GM19240 (cell line): ENCODE results near the gene MRGPRD.
"Not testable (repeated sequence)": the region's sequence is repeated elsewhere in the genome, so short reads cannot be mapped to it uniquely, and the experiment has no call there.

Experiments used
- DNase-seq: peaks from one replicate; pipeline ENCODE4 v3.0.0; 2011; ENCODE audit warnings: low spot score; ENCODE audit not compliant: insufficient read length

MRGPRD gene

GRCh38 chr11:69006816-69007215 lies 26.0 kb upstream of the MRGPRD start:
- DNase-seq, result no peak

- no peak for DNase-seq
These were observed 25.0 kb upstream of the MRGPRD start for GRCh38 chr11:69005631-69006368.

GRCh38 chr11:69005183-69005630 lies 24.4 kb upstream of the MRGPRD start:
- no peak for DNase-seq

GRCh38 chr11:69004411-69005182 lies 23.8 kb upstream of the MRGPRD start:
- no peak for DNase-seq

- no peak for DNase-seq
These were observed 23.1 kb upstream of the MRGPRD start for GRCh38 chr11:69003866-69004367.

- no peak for DNase-seq
These were observed 22.6 kb upstream of the MRGPRD start for GRCh38 chr11:69003301-69003865.

- DNase-seq, result no peak
These were observed 21.9 kb upstream of the MRGPRD start for GRCh38 chr11:69002570-69003231.

GRCh38 chr11:69002110-69002569 lies 21.4 kb upstream of the MRGPRD start:
- no peak for DNase-seq

- DNase-seq, result no peak
These were observed 20.7 kb upstream of the MRGPRD start for GRCh38 chr11:69001243-69002081.

- no peak for DNase-seq
These were observed 20.1 kb upstream of the MRGPRD start for GRCh38 chr11:69000831-69001242.

GRCh38 chr11:69000391-69000790 lies 19.6 kb upstream of the MRGPRD start:
- no peak for DNase-seq

- not testable (repeated sequence) for DNase-seq
These were observed 19.1 kb upstream of the MRGPRD start for GRCh38 chr11:68999748-69000355.

- DNase-seq, result no peak
These were observed 18.4 kb upstream of the MRGPRD start for GRCh38 chr11:68999093-68999747.

- no peak for DNase-seq
These were observed 17.7 kb upstream of the MRGPRD start for GRCh38 chr11:68998390-68998911.

- DNase-seq, result no peak
These were observed 17.2 kb upstream of the MRGPRD start for GRCh38 chr11:68997995-68998348.

GRCh38 chr11:68997124-68997994 lies 16.6 kb upstream of the MRGPRD start:
- DNase-seq, result no peak

- no peak for DNase-seq
These were observed 15.8 kb upstream of the MRGPRD start for GRCh38 chr11:68996376-68997123.

GRCh38 chr11:68994894-68995285 lies 14.1 kb upstream of the MRGPRD start:
- no peak for DNase-seq
